HEK293T (cell line): Measurements from ENCODE around the gene SNTG2.

Experiments used
- CTCF ChIA-PET: fragments of 350-600 bp; formaldehyde crosslinking; extraction: SDS; loops from one replicate; lab custom pipeline; 2021; ENCODE audit warnings: antibody characterized with exemption, inconsistent platforms; lab: Yijun Ruan, JAX
- POLR2A ChIA-PET: fragments of 350-600 bp; formaldehyde crosslinking; extraction: SDS; loops from one replicate; lab custom pipeline; 2020; ENCODE audit warnings: antibody characterized with exemption, inconsistent platforms; lab: Yijun Ruan, JAX
- DNase-seq: peaks from one replicate; pipeline ENCODE4 v3.0.0; 2012; ENCODE audit warnings: mixed read lengths; ENCODE audit errors: extremely low spot score
- ARNT ChIP-seq: fragments of 450-650 bp; IDR thresholded peaks from 2 replicates; pipeline ENCODE4 v1.6.1; 2017; ENCODE audit warnings: mild to moderate bottlenecking
- BHLHE40 ChIP-seq: fragments of 450-650 bp; IDR thresholded peaks from 2 replicates; pipeline ENCODE4 v1.6.1; 2016; ENCODE audit warnings: mild to moderate bottlenecking, moderate library complexity, borderline replicate concordance
- CTBP1 ChIP-seq: fragments of 450-650 bp; IDR thresholded peaks from 2 replicates; pipeline ENCODE4 v1.6.1; 2016; ENCODE audit warnings: borderline replicate concordance
- ELF4 ChIP-seq: fragments of 450-650 bp; IDR thresholded peaks from 2 replicates; pipeline ENCODE4 v1.6.1; 2017; ENCODE audit warnings: antibody characterized with exemption
- FOXA1 ChIP-seq: fragments of 450-650 bp; IDR thresholded peaks from 2 replicates; pipeline ENCODE4 v1.6.1; 2016; ENCODE audit warnings: mild to moderate bottlenecking
- FOXK2 ChIP-seq: fragments of 450-650 bp; IDR thresholded peaks from 2 replicates; pipeline ENCODE4 v1.6.1; 2016; ENCODE audit warnings: mild to moderate bottlenecking
- FOXM1 ChIP-seq: fragments of 450-650 bp; IDR thresholded peaks from 2 replicates; pipeline ENCODE4 v1.6.1; 2017; ENCODE audit warnings: mild to moderate bottlenecking, borderline replicate concordance
- HDGF ChIP-seq: fragments of 450-650 bp; IDR thresholded peaks from 2 replicates; pipeline ENCODE4 v1.6.1; 2017; ENCODE audit warnings: antibody characterized with exemption, borderline replicate concordance
- L3MBTL2 ChIP-seq: fragments of 450-650 bp; conservative IDR thresholded peaks from 2 replicates; pipeline ENCODE4 v1.6.1; 2016; ENCODE audit warnings: mild to moderate bottlenecking
- LEF1 ChIP-seq: fragments of 450-650 bp; IDR thresholded peaks from 2 replicates; pipeline ENCODE4 v1.6.1; 2017; ENCODE audit warnings: mild to moderate bottlenecking, borderline replicate concordance
- NFRKB ChIP-seq: fragments of 450-650 bp; IDR thresholded peaks from 2 replicates; pipeline ENCODE4 v1.6.1; 2016; ENCODE audit warnings: mild to moderate bottlenecking, moderate library complexity
- SP1 ChIP-seq: fragments of 450-650 bp; IDR thresholded peaks from 2 replicates; pipeline ENCODE4 v1.6.1; 2017
- SUZ12 ChIP-seq: fragments of 450-650 bp; IDR thresholded peaks from 2 replicates; pipeline ENCODE4 v1.6.1; 2016; ENCODE audit warnings: mild to moderate bottlenecking
- TARDBP ChIP-seq: fragments of 450-650 bp; IDR thresholded peaks from 2 replicates; pipeline ENCODE4 v1.6.1; 2016
- ZNF384 ChIP-seq: fragments of 450-650 bp; IDR thresholded peaks from 2 replicates; pipeline ENCODE4 v1.6.1; 2016
- TF ChIP-seq, protein P1 (sequence below): fragments of 450-650 bp; IDR thresholded peaks from 2 replicates; pipeline ENCODE4 v1.6.1; 2016

SNTG2 gene

DNA sequence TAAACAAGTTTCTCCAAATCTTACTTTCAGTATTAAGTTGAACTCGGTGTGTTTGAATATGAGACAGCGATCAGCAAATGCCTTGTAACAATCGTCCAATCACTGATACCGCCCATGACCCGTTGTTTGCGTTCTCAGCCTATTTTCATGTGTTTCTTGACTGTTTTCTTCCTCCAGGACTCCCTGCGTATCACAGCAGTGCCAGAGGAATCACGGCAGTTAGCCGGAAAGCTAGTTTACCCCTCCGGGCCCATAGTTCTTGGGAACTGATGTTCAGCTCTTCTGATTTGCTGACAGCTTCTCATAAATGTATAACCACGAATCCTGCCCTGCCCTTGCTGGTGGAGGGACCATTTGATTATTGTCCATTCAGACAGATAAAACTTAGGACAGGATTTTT lies 420.4 kb downstream of the SNTG2 start:
- DNase-seq: no peak
- POLR2A ChIA-PET: no interaction called here
- TF ChIP-seq L3MBTL2 (no peak), SUZ12 (no peak), LEF1 (no peak), ELF4 (no peak), FOXA1 (no peak), NFRKB (no peak), CTBP1 (no peak), SP1 (no peak), TARDBP (no peak)
- CTCF ChIA-PET: no interaction called here

DNA sequence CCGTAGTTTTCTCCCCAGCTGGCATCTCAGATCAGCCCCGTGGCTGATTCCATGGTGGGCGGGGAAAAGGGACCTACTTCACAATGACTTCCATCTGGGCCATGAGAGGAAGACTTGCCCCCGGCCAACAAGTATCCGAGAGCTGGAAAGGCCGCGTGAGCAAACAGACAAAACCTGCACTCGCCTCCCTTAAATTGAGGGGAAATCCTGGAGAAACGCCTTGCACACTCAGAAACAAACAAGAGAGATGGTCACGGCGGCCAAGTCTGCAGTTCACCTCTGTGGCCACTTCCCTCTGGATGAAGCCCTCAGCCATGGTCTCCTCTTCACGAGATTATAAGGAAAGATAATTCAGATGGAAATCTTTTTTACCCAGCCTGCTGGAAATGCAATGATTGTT lies 423.2 kb downstream of the SNTG2 start:
- TF ChIP-seq FOXK2 (no peak), TARDBP (no peak), ZNF384 (no peak), BHLHE40 (no peak), ELF4 (no peak), ARNT (no peak), FOXA1 (no peak), NFRKB (no peak), LEF1 (no peak)
- CTCF ChIA-PET: no interaction called here
- POLR2A ChIA-PET: no interaction called here
- DNase-seq: no peak

DNA sequence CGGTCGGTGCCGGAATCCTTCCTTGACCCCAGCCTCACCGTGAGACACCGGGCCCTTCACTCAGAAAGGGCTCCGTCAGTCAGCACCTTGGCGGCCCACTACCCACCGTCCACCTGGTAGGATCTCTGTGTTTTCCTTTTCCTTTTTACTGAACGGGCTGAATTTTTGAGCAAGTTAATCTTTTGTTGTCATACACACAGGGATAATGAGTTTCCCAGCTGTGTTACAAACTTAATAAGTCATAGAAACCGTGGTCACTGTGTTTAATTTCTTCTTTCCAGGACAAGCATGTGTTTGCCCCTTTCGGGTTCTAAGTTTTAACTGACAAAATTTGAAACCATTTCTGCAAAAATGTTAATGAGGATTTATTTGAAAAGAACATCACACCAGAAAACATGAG lies 423.6 kb downstream of the SNTG2 start:
- POLR2A ChIA-PET: no interaction called here

DNA sequence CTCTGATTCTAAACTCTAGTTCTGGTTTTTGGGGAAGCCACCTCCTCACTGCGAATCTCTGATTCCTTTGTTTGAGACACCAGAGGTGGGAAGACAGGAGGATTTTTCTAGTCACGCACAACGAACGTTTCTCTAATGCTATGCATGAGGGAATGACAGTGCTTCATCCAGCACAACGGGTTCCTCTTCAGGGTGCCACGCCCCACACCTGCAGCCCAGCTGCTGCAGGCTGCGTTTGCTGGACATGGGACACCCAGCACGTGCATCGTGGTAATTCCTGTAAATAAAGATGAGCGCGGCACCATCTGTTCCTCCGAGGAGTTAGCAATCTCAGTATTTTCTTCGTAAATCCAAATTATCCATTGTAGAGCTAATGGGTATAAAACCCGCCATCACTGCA lies 425.1 kb downstream of the SNTG2 start:
- CTCF ChIA-PET: no interaction called here

More for the DNA sequence above, 423.6 kb downstream of the SNTG2 start:
- CTCF ChIA-PET: no interaction called here
- TF ChIP-seq SUZ12: no peak
- TF ChIP-seq FOXK2: no peak
- TF ChIP-seq BHLHE40: no peak
- TF ChIP-seq ARNT: no peak
- TF ChIP-seq CTBP1: no peak
- TF ChIP-seq, protein P1, sequence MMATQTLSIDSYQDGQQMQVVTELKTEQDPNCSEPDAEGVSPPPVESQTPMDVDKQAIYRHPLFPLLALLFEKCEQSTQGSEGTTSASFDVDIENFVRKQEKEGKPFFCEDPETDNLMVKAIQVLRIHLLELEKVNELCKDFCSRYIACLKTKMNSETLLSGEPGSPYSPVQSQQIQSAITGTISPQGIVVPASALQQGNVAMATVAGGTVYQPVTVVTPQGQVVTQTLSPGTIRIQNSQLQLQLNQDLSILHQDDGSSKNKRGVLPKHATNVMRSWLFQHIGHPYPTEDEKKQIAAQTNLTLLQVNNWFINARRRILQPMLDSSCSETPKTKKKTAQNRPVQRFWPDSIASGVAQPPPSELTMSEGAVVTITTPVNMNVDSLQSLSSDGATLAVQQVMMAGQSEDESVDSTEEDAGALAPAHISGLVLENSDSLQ: no peak
- no peak for TF ChIP-seq FOXA1
- no peak for TF ChIP-seq HDGF
- no peak for TF ChIP-seq ZNF384
- TF ChIP-seq LEF1: no peak
- no peak for TF ChIP-seq TARDBP
- TF ChIP-seq ELF4: no peak
- no peak for TF ChIP-seq SP1
- no peak for TF ChIP-seq NFRKB
- TF ChIP-seq L3MBTL2: no peak
- no peak for TF ChIP-seq FOXM1
- DNase-seq: no peak

DNA sequence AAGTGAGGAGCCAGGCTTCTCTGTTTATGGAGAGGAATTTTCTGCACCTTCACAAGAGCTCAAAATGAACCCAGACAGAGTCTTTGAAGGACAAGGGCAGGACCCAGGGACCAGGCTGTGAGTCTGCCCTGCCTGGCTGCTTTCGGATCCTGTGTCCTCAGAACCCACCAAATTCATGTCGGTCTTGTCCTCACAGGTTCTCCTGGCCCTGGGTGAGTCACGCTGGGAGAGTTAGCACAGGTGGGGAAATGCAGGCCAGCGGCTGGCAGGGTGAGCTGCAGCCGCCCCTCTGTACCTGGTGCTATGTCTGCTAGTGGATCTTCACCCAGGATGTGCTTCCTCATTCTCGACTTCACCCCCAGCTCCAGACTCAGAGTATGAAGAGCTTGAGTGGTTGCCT lies 426.8 kb downstream of the SNTG2 start:
- no peak for DNase-seq
- no peak for TF ChIP-seq TARDBP
- TF ChIP-seq SUZ12: no peak
- no peak for TF ChIP-seq ELF4
- TF ChIP-seq, protein P1: no peak
- no peak for TF ChIP-seq NFRKB
- no peak for TF ChIP-seq L3MBTL2
- no peak for TF ChIP-seq SP1
- no peak for TF ChIP-seq FOXK2
- TF ChIP-seq BHLHE40: no peak
- TF ChIP-seq FOXA1: no peak
- no peak for TF ChIP-seq LEF1
- TF ChIP-seq ARNT: no peak
- TF ChIP-seq ZNF384: no peak
- no peak for TF ChIP-seq HDGF
- no peak for TF ChIP-seq CTBP1
- TF ChIP-seq FOXM1: no peak
- ChIA-PET CTCF (no interaction called here), POLR2A (no interaction called here)

More for the DNA sequence above, 425.1 kb downstream of the SNTG2 start:
- POLR2A ChIA-PET: no interaction called here
- no peak for DNase-seq
- TF ChIP-seq NFRKB (no peak), HDGF (no peak), TARDBP (no peak), ZNF384 (no peak), FOXA1 (no peak), SUZ12 (no peak), FOXK2 (no peak), ELF4 (no peak), SP1 (no peak), BHLHE40 (no peak), LEF1 (no peak), CTBP1 (no peak), ARNT (no peak), FOXM1 (no peak), L3MBTL2 (no peak)
- TF ChIP-seq, protein P1: no peak

DNA sequence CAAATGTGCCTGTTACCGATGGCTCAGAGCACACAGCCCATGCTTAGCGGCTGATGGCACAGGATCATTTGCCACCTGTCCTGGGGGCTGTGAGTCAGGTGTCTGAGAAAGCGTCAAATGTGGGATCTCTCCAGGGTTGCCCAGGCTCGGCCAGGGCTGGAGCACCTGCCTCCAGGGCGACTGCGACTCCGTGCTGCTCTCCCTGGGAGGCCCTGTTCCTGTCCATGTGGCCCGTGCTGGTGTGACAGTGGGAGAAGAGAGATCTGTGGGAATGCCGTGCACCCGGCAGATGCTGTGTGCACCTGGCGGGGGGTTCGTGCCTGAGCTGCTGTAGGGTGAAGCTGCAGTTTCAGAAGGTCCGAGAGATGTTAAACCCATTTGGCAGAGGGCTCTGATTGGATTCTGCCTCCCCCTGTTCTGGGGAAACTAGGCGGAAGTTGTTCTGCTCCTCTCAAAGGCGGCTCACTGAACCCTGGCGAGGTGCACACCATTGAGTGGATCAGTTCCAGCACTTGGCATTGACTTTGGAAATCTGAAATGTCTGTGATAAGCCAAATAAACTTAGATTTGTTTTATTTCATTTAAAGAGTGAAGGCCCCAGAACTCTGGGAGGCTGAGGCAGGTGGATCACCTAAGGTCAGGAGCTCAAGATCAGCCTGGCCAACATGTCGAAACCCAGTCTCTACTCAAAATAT lies 428.0 kb downstream of the SNTG2 start:
- ChIA-PET CTCF (no interaction called here), POLR2A (no interaction called here)
- no peak for DNase-seq
- TF ChIP-seq SUZ12 (no peak), ELF4 (no peak), FOXA1 (no peak)
